ENCODE data around the gene FBXO42. TPM values are rescaled to one million over a fixed set of nuclear protein-coding genes. Genes with fewer than 3 reads are reported as not detected.

Gene FBXO42
- total RNA-seq, 1 donor from 2014 or later = 11.9 TPM

DNA sequence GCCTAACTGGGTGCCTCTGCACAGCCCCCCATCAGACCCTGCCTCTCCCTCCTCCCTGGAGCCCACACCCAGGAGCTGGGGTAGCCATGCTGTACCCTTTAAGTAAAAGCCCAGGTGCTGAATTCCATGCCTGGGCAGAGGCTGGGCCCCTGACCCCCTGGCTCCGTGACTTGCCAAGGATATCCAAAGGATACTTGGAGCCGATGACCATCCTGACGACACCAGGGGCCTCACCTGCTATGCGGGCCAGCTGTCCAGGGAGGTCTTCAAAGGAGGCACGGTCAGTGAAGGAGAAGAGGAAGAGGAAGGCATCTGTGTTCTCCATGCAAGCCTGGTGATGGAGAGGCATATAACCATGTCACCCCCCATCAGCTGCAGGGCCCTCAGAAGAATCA is 120.0 kb downstream of the FBXO42 start:
- TF ChIP-seq, protein P1, sequence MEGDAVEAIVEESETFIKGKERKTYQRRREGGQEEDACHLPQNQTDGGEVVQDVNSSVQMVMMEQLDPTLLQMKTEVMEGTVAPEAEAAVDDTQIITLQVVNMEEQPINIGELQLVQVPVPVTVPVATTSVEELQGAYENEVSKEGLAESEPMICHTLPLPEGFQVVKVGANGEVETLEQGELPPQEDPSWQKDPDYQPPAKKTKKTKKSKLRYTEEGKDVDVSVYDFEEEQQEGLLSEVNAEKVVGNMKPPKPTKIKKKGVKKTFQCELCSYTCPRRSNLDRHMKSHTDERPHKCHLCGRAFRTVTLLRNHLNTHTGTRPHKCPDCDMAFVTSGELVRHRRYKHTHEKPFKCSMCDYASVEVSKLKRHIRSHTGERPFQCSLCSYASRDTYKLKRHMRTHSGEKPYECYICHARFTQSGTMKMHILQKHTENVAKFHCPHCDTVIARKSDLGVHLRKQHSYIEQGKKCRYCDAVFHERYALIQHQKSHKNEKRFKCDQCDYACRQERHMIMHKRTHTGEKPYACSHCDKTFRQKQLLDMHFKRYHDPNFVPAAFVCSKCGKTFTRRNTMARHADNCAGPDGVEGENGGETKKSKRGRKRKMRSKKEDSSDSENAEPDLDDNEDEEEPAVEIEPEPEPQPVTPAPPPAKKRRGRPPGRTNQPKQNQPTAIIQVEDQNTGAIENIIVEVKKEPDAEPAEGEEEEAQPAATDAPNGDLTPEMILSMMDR (IDR thresholded peaks at IDR 0.05; ENCODE audit: insufficient read depth, low read length, poor library complexity, severe bottlenecking) = no peak
- H3K36me3 ChIP-seq (ENCODE audit: control insufficient read depth, insufficient read depth, low read length) = no peaks in the 10 kb centered on the region
- no peak for DNase-seq (ENCODE audit: low read depth)
- H3K27me3 ChIP-seq (ENCODE audit: control insufficient read depth, insufficient read depth, low read length) = peaks cover 14% of the 10 kb centered on the region
- H3K4me3 ChIP-seq (ENCODE audit: low read depth, low read length) = no peak overlapping the region

DNA sequence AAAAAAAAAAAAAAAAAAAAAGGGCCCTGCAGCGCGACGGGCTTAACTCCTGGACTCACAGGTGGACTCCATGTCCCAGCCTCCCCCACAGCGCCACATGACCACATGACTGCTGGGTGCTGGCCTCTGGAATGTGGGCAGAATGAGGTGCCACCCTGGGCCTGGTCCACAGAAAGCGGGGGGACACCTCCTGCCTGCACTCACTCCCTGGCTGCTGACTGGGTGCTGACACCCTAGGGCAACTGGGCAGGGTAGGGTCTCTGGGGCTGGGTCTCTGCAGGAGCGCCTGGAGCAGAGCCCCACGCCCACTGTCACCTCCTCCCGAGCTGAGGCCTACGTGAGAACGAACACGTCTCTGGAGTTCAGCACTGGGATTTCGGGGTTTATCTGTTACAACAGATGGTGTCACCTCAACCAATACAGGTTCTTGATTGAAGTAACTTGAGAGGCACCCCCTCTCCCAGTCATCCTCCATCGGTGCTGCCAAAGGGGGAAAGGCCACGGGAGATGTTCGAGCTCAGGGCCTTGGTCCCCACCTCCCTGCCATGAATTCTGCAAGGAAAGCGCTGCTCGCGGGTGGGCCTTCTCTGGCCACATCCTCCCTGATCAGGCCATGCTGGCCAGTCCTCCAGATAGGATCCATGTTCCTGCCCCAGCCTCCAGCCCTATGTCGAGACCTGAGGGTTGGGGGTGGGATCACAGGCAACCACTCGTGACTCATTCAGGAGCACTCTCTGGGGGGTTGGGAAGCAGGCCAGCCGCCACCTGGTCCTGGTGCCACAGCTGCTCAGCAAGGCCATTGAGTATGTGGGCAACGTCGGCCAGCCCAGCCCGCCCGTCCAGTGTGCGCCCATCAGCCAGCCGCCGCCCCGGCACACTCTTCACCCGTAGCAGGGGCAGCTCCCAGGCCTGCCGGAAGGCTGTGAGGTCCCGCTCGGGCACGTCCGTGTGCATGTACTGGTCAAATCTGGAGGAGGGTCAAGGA is 120.7 kb downstream of the FBXO42 start:
- DNase-seq (ENCODE audit: low read depth) = no peak
- H3K4me3 ChIP-seq (ENCODE audit: low read depth, low read length) = no peak overlapping the region
- H3K36me3 ChIP-seq (ENCODE audit: control insufficient read depth, insufficient read depth, low read length) = no peaks in the 10 kb centered on the region
- H3K27me3 ChIP-seq (ENCODE audit: control insufficient read depth, insufficient read depth, low read length) = peaks cover 20% of the 10 kb centered on the region
- TF ChIP-seq, protein P1 (IDR thresholded peaks at IDR 0.05; ENCODE audit: insufficient read depth, low read length, poor library complexity, severe bottlenecking) = no peak

DNA sequence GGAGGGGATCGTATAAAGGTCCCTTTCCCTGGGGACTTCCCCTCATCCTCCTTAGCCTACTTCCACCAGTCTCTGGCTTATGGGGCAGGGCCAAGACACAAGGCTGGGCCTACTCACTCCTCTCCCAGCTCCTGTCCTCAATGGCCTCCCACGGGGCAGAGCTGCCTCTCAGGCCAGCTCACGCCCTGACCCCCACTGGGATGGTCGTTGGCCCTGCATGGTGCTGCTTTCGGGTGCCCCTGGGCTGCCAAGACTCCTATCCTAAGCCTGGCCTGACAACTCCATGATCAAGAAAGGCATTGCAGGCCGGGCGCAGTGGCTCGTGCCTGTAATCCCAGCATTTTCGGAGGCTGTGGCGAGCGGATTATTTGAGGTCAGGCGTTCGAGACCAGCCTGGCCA is 121.5 kb downstream of the FBXO42 start:
- TF ChIP-seq, protein P1 (IDR thresholded peaks at IDR 0.05; ENCODE audit: insufficient read depth, low read length, poor library complexity, severe bottlenecking) = no peak
- Histone ChIP-seq H3K4me3 (ENCODE audit: low read depth, low read length) (no peak overlapping the region), H3K27me3 (ENCODE audit: control insufficient read depth, insufficient read depth, low read length) (peaks cover 27% of the 10 kb centered on the region), H3K36me3 (ENCODE audit: control insufficient read depth, insufficient read depth, low read length) (no peaks in the 10 kb centered on the region)
- DNase-seq (ENCODE audit: low read depth) = no peak

DNA sequence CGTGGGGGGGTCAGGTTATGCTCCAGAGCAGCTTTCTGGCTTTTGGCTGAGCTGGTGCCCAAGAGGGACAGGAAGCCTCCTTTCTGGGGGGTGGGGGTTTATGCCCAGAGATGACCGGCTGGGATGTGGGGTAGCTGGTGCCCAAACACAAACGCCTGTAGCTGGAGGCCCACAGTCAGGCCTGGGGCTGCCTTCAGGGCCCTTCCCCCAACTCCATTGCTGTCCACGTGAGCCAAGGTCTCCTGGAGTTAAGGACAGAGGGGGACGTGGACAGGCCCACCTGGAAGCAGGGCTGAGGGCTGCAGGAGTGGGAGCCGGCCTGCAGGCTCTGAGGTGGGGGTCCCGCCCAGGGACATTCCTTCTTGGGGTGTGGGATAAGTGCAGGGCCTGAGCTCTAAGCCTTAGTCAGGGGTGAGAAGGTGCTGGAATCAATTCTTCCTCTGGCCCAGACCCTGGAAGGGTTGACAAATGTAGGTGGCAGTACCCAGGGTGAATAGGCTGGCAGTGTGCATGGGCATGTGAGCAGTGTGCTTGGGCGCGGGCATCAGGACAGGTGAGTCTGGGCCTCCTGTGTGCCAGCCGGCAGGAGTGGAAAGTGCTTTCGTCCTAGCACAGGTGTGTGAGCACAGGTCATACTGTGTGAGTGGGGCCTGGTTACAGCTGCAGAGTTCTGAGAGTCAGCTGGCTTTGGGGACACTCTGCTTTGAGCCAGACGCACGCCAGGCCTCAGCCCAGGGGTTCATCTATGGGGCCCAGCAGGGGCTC is 122.1 kb downstream of the FBXO42 start:
- DNase-seq (ENCODE audit: low read depth) = no peak
- H3K27me3 ChIP-seq (ENCODE audit: control insufficient read depth, insufficient read depth, low read length) = peaks cover 27% of the 10 kb centered on the region
- H3K36me3 ChIP-seq (ENCODE audit: control insufficient read depth, insufficient read depth, low read length) = no peaks in the 10 kb centered on the region
- H3K4me3 ChIP-seq (ENCODE audit: low read depth, low read length) = no peak overlapping the region
- TF ChIP-seq, protein P1 (IDR thresholded peaks at IDR 0.05; ENCODE audit: insufficient read depth, low read length, poor library complexity, severe bottlenecking) = no peak

DNA sequence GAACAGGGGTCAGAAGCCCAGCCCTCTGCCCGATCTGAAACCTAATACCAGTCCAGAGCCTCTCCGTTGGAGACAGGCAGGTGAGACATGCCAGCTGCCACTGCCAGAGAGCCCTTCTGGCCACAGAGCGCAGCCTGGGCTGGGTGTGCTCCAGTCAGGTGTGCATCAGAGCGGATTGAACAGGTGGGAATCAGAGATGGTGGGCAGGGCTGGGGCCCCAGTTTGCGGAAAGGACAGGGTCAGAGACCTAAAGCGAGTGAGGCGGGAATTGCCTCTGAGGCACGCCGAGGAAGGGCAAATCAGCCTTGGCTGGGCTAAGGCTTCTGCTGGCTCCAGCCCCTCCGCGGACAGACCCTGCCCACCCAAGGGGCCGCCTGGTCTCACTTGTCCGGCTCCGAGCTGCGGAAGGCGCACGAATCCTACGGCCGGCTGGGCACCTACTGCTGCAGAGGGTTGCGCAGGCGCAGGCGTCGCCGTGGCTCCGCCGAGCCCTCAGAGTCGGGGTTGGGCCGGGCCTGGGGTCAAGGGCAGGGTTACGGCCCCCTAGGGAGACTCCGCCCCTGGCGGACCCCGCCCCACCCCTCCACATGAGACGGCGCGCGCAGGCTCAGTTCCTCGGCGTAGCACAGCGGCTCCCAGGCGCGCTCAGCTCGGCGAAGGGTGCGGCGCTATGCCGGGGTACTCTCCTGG is 125.6 kb downstream of the FBXO42 start:
- TF ChIP-seq, protein P1 (IDR thresholded peaks at IDR 0.05; ENCODE audit: insufficient read depth, low read length, poor library complexity, severe bottlenecking) = no peak
- peaks cover 27% of the 10 kb centered on the region for H3K27me3 ChIP-seq (ENCODE audit: control insufficient read depth, insufficient read depth, low read length)
- no peaks in the 10 kb centered on the region for H3K36me3 ChIP-seq (ENCODE audit: control insufficient read depth, insufficient read depth, low read length)
- H3K4me3 ChIP-seq (ENCODE audit: low read depth, low read length) = peak overlapping the region; percentile 16
- no peak for DNase-seq (ENCODE audit: low read depth)

Data from kidney epithelial cell (primary cell).